GM12865 (cell line): ENCODE data around the gene CPSF6.
"Not testable (repeated sequence)": the region's sequence is repeated elsewhere in the genome, so short reads cannot be mapped to it uniquely, and the experiment has no call there.

Source experiments
- DNase-seq: peaks from one replicate; pipeline ENCODE4 v3.0.0; 2010; ENCODE audit warnings: low read depth
- H3K4me3 ChIP-seq: 2 replicates; pipeline ENCODE4 v1.5.1; 2011; ENCODE audit warnings: mild to moderate bottlenecking, low read depth, low read length, control low read depth
- TF ChIP-seq, protein P1 (sequence below): IDR thresholded peaks from 2 replicates; pipeline ENCODE4 v1.5.1; 2011; ENCODE audit warnings: low read length, control low read depth, low read depth, inconsistent platforms; ENCODE audit not compliant: insufficient read depth; ENCODE audit errors: missing control alignments

CPSF6 gene

DNA sequence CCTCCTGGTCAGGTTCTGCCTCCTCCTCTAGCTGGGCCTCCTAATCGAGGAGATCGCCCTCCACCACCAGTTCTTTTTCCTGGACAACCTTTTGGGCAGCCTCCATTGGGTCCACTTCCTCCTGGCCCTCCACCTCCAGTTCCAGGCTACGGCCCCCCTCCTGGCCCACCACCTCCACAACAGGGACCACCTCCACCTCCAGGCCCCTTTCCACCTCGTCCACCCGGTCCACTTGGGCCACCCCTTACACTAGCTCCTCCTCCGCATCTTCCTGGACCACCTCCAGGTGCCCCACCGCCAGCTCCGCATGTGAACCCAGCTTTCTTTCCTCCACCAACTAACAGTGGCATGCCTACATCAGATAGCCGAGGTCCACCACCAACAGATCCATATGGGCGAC lies 19.3 kb downstream of the CPSF6 start:
- no peak overlapping the region for H3K4me3 ChIP-seq

DNA sequence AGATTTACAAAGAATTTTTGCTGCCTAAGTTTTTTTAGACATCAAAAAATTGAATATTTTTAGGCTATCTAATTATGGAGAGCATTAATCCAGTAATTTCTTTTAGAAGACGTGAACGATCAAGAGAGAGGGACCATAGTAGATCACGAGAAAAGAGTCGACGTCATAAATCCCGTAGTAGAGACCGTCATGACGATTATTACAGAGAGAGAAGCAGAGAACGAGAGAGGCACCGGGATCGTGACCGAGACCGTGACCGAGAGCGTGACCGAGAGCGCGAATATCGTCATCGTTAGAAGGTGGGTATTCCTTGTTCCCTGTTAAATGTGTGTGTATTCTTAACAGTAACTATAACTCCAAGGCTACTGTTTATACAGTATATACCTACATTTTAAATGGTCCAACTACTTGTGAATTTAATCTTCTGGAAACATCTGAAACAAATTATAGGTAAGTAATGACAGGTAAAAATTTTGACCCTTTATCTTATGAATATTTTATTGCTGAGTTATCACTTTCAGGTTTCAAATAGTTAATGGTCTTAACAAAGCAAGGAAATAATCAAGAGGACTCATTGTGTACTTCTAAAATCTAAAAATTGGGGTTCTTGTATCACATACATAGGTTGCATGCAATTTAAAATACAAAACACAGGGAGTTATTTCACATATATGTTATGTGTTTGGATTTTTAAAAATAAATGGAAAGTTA lies 23.1 kb downstream of the CPSF6 start:
- TF ChIP-seq, protein P1, sequence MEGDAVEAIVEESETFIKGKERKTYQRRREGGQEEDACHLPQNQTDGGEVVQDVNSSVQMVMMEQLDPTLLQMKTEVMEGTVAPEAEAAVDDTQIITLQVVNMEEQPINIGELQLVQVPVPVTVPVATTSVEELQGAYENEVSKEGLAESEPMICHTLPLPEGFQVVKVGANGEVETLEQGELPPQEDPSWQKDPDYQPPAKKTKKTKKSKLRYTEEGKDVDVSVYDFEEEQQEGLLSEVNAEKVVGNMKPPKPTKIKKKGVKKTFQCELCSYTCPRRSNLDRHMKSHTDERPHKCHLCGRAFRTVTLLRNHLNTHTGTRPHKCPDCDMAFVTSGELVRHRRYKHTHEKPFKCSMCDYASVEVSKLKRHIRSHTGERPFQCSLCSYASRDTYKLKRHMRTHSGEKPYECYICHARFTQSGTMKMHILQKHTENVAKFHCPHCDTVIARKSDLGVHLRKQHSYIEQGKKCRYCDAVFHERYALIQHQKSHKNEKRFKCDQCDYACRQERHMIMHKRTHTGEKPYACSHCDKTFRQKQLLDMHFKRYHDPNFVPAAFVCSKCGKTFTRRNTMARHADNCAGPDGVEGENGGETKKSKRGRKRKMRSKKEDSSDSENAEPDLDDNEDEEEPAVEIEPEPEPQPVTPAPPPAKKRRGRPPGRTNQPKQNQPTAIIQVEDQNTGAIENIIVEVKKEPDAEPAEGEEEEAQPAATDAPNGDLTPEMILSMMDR: no peak
- DNase-seq: no peak
- no peak overlapping the region for H3K4me3 ChIP-seq

More for the DNA sequence above, 19.3 kb downstream of the CPSF6 start:
- TF ChIP-seq, protein P1: no peak
- DNase-seq: no peak

DNA sequence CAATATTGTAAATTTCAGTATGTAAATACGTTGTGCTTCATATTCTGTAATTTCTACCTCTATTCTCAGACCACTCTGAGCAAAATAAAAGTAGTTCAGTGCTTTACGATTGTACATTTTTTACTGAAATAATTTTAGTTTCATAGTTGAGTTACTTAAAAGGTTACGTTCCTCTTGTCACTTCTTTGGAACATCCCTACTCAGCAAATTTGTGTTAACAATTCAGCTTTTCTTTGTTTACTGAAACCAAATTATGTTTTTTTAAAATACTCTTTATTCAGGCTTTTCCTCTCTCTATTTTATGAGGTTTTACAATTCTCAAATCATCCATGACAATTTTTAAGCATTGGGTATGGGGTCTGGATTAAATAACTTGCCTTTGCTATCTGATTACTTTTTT lies 25.8 kb downstream of the CPSF6 start:
- TF ChIP-seq, protein P1: no peak
- H3K4me3 ChIP-seq: no peak overlapping the region
- no peak for DNase-seq

DNA sequence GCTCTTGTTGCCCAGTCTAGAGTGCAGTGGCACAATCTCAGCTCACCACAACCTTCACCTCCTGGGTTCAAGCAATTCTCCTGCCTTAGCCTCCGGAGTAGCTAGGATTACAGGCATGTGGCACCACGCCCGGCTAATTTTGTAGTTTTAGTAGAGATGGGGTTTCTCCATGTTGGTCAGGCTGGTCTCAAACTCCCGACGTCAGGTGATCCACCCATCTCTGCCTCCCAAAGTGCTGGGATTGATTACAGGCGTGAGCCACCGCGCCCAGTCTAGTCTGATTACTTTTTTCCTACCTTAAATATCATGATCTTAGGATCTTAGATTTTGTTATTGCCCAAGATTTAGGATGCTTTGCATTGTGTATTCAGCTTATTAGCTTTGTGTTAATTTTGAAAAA lies 26.3 kb downstream of the CPSF6 start:
- H3K4me3 ChIP-seq, DNase-seq: not testable (repeated sequence)

DNA sequence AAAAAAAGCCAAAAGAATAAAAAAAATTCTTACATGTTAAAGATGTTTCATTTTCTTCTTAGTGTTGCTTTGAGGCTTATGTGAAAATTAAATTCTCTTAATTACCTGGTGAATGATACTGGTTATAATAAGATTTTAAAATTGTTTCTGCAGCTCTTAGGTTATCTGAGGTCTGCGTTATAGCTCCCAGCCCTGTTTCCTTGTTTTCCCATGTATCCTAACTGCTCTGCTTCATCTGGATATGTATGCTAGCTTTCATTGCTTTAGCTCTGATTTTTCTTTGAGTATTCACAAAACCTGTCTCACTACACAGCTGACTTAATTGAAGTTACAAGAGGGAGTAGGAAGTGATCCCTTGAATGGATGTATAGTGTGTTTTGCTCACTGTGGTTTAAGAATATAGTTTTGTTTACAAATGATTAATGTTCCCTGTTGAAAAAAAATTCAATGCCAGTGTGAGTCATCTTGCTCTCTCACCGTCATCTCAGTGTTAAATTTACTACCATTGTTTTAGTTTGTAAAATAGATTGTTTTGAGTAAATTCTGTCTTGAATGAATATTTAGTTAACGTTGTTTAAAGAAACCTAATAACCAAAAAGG lies 26.8 kb downstream of the CPSF6 start:
- TF ChIP-seq, protein P1: no peak
- no peak for DNase-seq
- H3K4me3 ChIP-seq: no peak overlapping the region

DNA sequence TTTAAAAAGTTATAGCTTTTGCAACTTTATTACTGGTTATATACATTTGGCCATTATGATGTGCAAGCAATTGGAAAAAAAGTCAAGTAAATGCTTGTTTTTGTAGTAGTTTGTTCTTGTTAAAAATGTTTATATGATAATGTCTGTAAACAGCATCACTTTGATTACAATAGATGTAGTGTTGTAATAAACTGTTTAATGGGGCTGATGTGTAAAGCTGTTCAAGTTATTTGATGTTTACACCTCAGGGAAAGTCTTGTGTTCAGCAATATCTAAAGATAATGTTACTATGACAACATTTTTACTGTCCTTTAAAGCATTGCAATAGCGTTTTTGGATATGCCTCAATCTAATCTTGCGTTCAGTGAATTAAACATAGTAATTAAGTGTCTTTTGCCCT lies 30.4 kb downstream of the CPSF6 start:
- H3K4me3 ChIP-seq: no peak overlapping the region
- TF ChIP-seq, protein P1: no peak
- DNase-seq: no peak

DNA sequence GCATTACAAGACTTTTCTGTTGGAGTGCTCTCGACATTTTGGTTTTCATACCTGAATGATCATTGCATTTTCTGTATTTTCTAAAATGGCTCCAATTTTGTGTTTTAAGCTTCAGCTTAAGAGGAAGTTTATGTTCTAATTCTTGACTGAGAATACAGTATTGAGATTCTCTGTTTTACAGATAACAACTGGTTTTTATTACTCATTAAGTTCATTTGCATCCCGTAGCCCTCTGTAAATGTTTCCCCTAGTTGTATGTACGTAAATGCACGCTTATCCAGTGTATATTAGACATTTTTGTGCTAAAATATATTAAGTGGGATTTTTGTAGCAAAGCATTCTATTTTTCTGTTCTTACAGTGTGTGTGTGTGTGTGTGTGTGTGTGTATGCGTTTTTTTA lies 33.1 kb downstream of the CPSF6 start:
- TF ChIP-seq, protein P1: no peak
- no peak overlapping the region for H3K4me3 ChIP-seq
- DNase-seq: no peak
